Testis (tissue), 3 donors: ENCODE results near the gene FAM53B. TPM values are rescaled to one million over a fixed set of nuclear protein-coding genes. Genes with fewer than 3 reads are reported as not detected.

Source experiments
- DNase-seq: peaks from one replicate; pipeline ENCODE4 v3.0.0-alpha.2; 2019
- H3K27ac ChIP-seq, 2 donors: fragments of 200-600 bp; sonication (generic); one replicate each; pipeline ENCODE4 v1.5.1; 2019
- H3K27me3 ChIP-seq: fragments of 200-600 bp; sonication (generic); one replicate; pipeline ENCODE4 v1.5.1; 2019
- H3K36me3 ChIP-seq: fragments of 200-600 bp; sonication (generic); one replicate; pipeline ENCODE4 v1.5.1; 2017; ENCODE audit warnings: low read depth; ENCODE audit errors: missing control alignments
- H3K4me1 ChIP-seq: fragments of 200-600 bp; sonication (generic); one replicate; pipeline ENCODE4 v1.5.1; 2019
- H3K4me3 ChIP-seq, 2 donors: fragments of 200-600 bp; sonication (generic); one replicate each; pipeline ENCODE4 v1.5.1; 2017 to 2019
- H3K9me3 ChIP-seq: fragments of 200-600 bp; sonication (generic); one replicate; pipeline ENCODE4 v1.5.1; 2017
- POLR2A ChIP-seq: fragments of 450-650 bp; IDR thresholded peaks from one replicate; pipeline ENCODE4 v1.6.1; 2017; ENCODE audit warnings: antibody characterized with exemption, mild to moderate bottlenecking, moderate library complexity
- WGBS, 2 donors: methylation state at CpG; one replicate each; pipeline ENCODE4 v1.1.5; 2018; 5-methylcytosine and 5-hydroxymethylcytosine counted together
- intact Hi-C: fragments of 100-400 bp; cut with DNase I; formaldehyde crosslinking; loops from one replicate; pipeline ENCODE4 v1.15.1; 2023; ENCODE audit warnings: low total_unique reads
- polyA plus RNA-seq: library from polyadenylated mRNA; stranded (reverse); fragments of 350-450 nt; fragmentation: Illumina TruSeq; extraction: RNeasy Lipid Tissue Mini Kit (QIAGEN cat#74804); gene quantifications from one replicate; pipeline ENCODE4 v1.2.3, GENCODE V29; 2014; ENCODE audit warnings: low read depth, low replicate concordance; ENCODE audit not compliant: insufficient read depth
- total RNA-seq, 2 donors: library from RNA; depleted of rRNA; stranded (reverse); fragments of >200 nt; gene quantifications; one replicate each; pipeline ENCODE4 v1.2.3, GENCODE V29; 2016
- TF ChIP-seq, protein P1 (sequence below), 3 experiments: fragments of 450-650 bp in 2 of 3; fragments of 200-600 bp in 1 of 3; sonication (generic) in 1 of 3; IDR thresholded peaks; one replicate each; pipeline ENCODE4 v1.5.1; 2016 to 2019; ENCODE audit warnings: antibody characterized with exemption in 3 of 3, mild to moderate bottlenecking in 2 of 3, moderate library complexity in 1 of 3

Gene FAM53B
- total and polyA plus RNA-seq, 3 donors from 2014 or later, result 36.9 to 125 (median 109) TPM

DNA sequence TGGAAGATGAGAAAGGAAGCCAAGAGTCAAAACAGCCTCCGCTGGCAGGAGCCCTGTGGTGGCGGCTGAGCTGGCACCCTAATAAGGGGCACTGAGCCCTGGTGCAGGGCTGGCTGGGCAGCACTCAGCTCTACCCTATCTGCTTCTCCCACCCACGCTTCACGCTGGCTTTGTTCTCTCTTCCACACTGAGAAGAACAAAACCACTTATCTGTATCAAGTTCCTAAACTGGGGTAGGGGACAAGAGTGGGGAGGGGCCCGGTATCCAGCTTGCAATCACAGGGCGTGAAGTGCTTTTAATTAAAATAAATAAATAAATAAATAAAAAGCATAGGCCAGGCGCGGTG is 52.1 kb downstream of the FAM53B start:
- peaks cover 55% of the 10 kb centered on the region for H3K4me1 ChIP-seq
- H3K27ac ChIP-seq, result no peak overlapping the region
- no peak overlapping the region for H3K4me3 ChIP-seq
- no peaks in the 10 kb centered on the region for H3K36me3 ChIP-seq
- peak; percentile 61 for DNase-seq
- WGBS, 2 donors, result 56 to 68% methylated on average over 7 to 8 of the region's 8 CpGs
- H3K27me3 ChIP-seq, result no peaks in the 10 kb centered on the region
- intact Hi-C loops, result no loop called here
- no peak for TF ChIP-seq POLR2A
- TF ChIP-seq, protein P1, sequence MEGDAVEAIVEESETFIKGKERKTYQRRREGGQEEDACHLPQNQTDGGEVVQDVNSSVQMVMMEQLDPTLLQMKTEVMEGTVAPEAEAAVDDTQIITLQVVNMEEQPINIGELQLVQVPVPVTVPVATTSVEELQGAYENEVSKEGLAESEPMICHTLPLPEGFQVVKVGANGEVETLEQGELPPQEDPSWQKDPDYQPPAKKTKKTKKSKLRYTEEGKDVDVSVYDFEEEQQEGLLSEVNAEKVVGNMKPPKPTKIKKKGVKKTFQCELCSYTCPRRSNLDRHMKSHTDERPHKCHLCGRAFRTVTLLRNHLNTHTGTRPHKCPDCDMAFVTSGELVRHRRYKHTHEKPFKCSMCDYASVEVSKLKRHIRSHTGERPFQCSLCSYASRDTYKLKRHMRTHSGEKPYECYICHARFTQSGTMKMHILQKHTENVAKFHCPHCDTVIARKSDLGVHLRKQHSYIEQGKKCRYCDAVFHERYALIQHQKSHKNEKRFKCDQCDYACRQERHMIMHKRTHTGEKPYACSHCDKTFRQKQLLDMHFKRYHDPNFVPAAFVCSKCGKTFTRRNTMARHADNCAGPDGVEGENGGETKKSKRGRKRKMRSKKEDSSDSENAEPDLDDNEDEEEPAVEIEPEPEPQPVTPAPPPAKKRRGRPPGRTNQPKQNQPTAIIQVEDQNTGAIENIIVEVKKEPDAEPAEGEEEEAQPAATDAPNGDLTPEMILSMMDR (IDR thresholded peaks at IDR 0.05), result no peak
- H3K9me3 ChIP-seq, result no peaks in the 10 kb centered on the region

DNA sequence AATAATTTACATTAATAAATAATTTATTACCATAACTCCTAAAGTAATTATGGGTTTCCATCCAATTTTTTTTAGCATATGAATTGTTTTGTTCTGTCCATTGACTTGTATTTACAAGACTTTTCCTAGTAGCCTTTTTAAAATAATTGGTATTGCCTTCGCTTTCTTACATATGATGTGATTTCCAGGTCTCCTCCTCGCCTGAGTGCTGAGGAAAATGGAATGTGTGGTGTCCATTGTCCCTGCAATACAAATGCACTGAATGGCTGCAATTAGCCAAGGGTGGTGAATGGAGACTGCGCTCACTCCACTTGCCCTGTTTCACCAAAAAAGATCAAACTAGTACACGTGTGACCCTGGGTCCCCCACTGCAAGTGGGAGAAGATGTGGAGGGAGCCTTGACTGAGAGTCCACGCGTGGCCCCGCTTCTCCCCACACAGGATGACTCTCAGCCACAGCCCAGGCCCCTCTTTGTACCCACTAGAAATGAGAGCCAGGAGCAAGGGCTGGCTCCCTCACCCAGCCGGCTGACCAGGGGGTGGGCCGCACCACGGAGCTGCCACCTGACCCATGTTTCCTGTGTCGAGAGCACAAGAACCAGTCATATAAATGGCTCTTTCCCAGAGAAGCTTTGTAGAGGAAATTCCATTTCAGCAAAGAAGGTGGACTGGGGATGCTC is 52.6 kb downstream of the FAM53B start:
- TF ChIP-seq, protein P1 (IDR thresholded peaks at IDR 0.05), result no peak
- no peak for TF ChIP-seq POLR2A
- Histone ChIP-seq H3K4me1 (peaks cover 58% of the 10 kb centered on the region), H3K36me3 (no peaks in the 10 kb centered on the region), H3K4me3 (no peak overlapping the region), H3K27me3 (no peaks in the 10 kb centered on the region), H3K27ac (no peak overlapping the region), H3K9me3 (no peaks in the 10 kb centered on the region)
- 91 to 96% methylated on average over 8 to 11 of the region's 11 CpGs for WGBS, 2 donors
- intact Hi-C loops, result no loop called here
- DNase-seq, result no peak

DNA sequence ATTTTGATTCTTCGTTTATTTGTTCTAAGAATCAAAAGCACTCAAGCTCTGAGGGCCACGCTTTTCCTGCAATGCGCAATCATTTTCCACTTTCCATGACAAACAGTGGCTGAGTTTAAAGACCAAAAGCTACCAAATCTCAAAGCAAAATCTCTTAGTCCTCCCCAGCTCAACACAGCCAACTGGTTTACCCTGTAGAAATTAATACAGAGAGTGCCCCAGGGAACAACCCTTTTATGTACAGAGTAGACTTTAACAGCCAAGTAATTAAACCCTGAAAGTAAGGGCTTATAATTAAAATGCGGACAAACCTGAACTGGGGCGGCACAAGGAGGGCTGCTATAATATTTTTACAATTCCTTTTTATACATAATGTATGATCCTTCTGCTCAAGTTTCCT is 53.2 kb downstream of the FAM53B start:
- Histone ChIP-seq H3K4me3 (no peak overlapping the region), H3K27ac (no peak overlapping the region), H3K9me3 (no peaks in the 10 kb centered on the region), H3K4me1 (peaks cover 59% of the 10 kb centered on the region), H3K27me3 (no peaks in the 10 kb centered on the region), H3K36me3 (no peaks in the 10 kb centered on the region)
- TF ChIP-seq POLR2A, result no peak
- TF ChIP-seq, protein P1 (IDR thresholded peaks at IDR 0.05), result no peak
- intact Hi-C loops, result no loop called here
- no peak for DNase-seq
- WGBS, 2 donors, result 93 to 95% methylated on average over 5 of the region's 5 CpGs

DNA sequence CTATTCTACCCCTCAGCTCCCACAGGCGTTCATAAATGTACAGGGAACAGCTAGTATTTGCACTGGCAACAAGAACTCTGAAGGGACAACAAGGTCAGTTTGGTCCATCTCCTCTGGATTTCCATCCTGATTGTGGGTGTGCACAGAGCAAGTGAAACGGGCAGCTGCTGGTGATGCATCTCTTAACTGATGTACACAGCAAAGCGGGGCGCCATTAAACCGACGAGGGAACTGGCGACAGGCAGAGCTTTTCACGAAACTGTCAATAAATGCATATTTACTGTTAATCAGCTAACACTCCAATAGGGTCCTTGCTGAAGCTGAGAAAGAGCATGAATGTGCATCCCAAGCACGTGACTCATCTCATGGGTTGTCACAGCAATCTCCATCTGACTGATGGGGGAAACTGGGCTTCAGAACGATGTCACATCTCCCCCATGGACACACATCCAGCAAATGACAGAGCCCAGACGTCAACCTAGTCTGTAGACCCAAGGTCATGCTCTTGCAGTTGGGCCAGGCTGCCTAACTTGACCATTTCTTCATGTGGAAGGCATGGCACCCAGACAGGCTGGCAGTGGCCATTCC is 54.2 kb downstream of the FAM53B start:
- Histone ChIP-seq H3K4me1 (peaks cover 69% of the 10 kb centered on the region), H3K9me3 (no peaks in the 10 kb centered on the region), H3K27ac (peak overlapping the region; percentile 46 to 71), H3K4me3 (no peak overlapping the region), H3K27me3 (no peaks in the 10 kb centered on the region), H3K36me3 (no peaks in the 10 kb centered on the region)
- no peak for DNase-seq
- intact Hi-C loops, result no loop called here
- 90 to 91% methylated on average over 11 of the region's 11 CpGs for WGBS, 2 donors
- no peak for TF ChIP-seq POLR2A
- TF ChIP-seq, protein P1 (IDR thresholded peaks at IDR 0.05), result no peak
